D721Med (cell line): ENCODE measurements around the gene CCDC191.

ENCODE experiments used
- DNase-seq: peaks from one replicate; pipeline ENCODE4 v3.0.0; 2011; ENCODE audit warnings: low spot score; ENCODE audit not compliant: insufficient read length
- FAIRE-seq: peaks from 2 replicates; lab custom pipeline; 2011; peaks lifted over from hg19 to GRCh38; lab: Jason Lieb, UNC
- CTCF ChIP-seq: IDR thresholded peaks from 2 replicates; pipeline ENCODE4 v1.5.1; 2012; ENCODE audit warnings: mild to moderate bottlenecking, control low read depth; ENCODE audit not compliant: insufficient read depth; ENCODE audit errors: missing control alignments

Gene CCDC191

DNA sequence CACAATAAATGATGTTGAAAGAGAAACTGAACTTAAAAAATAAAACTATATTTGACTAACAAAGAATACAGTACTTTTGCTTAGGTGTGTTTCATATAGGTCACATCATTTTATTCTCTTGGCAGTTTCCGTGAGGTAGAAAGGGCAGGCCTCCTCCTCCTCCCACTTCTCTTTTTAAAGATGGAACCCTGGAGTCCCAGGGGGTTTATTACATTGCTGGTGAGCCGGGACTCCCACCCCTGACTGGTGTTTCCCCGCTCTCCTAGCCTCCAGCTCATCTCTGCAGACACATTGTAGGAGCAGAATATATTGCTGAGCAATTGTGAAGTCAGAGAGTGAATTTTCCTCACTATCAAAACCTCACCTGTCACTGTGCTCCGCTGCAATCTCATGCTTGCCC lies 78.5 kb downstream of the CCDC191 start:
- FAIRE-seq (no peak), DNase-seq (no peak)
- TF ChIP-seq CTCF, result no peak

- FAIRE-seq (no peak), DNase-seq (no peak)
Measured at GRCh38 chr3:113968986-113969385, 87.3 kb downstream of the CCDC191 start.

DNA sequence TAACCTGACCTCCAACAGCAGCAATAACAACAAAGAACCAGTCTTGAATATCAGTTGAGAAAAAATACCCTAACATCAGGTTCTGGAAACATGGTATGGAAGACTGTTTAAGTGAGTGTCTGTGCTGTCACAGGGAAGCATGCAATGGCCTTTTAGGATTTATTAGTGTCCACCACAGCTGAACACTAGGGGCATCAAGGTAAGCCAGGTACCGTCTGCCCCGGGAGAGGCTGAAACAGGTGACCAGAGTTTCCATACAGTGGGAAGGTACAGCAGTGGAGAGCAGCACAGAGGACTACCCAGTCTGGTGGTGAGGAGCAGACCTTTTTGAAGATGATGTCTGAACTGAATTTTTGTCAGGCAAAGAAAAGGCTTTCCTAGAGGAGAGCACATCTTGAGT lies 90.2 kb downstream of the CCDC191 start:
- DNase-seq (no peak), FAIRE-seq (no peak)

More at GRCh38 chr3:113968986-113969385, 87.3 kb downstream of the CCDC191 start:
- no peak for TF ChIP-seq CTCF

GRCh38 chr3:113963879-113964278 lies 92.4 kb downstream of the CCDC191 start:
- no peak for TF ChIP-seq CTCF

More for the DNA sequence above, 90.2 kb downstream of the CCDC191 start:
- no peak for TF ChIP-seq CTCF

DNA sequence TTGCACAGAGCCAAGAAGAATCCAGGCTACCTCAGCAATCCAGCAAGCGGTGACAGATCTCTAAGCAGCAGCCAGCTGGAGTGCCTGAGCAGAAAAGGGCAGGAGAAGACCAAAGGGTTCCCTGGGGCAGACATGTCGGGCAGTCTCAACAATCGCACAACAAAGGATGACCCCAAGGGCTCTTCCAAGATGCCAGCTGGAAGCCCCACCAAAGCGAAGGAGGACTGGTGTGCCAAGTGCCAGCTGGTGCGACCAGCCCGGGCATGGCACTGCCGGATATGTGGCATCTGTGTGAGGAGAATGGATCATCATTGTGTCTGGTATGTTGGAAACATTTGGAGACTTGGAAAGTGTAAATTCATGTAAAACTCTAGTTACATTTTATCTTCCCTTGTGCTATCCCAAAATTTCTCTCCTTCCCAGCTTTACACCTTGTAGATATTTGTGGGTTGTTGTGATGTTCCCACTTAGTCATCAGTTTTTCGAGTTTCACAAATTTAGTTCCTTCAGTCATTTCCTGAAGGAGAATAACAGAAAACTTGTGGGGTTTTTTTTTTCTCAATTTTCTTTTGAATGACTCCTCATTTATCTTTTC lies 102.1 kb downstream of the CCDC191 start:
- FAIRE-seq (no peak), DNase-seq (no peak)
- TF ChIP-seq CTCF, result no peak

More at GRCh38 chr3:113963879-113964278, 92.4 kb downstream of the CCDC191 start:
- FAIRE-seq, result no peak
- DNase-seq, result no peak

GRCh38 chr3:113953677-113954076 lies 102.6 kb downstream of the CCDC191 start:
- DNase-seq (no peak), FAIRE-seq (no peak)
- no peak for TF ChIP-seq CTCF

DNA sequence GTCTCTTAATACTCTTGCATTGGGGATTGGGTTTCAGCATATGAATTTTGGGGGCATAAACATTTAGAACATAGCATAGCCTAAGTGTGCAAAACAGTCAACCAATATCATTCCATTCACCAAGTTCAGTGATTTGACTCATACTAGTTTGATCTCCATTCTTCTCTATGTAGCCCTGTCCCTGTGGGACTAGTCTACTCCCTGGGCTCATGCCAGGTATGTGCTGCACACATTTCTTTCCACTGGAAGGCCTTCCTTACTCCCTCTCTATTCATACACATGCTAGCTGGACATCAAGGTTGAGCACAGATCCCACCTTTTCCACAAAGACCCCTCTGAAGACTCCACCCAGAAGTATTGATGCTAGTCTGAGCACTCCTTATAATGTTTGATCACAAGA lies 103.4 kb downstream of the CCDC191 start:
- no peak for DNase-seq
- TF ChIP-seq CTCF, result no peak
- no peak for FAIRE-seq
